Measurements from ENCODE around the gene SLC38A9.

GRCh38 chr5:55700745-55701144, 11.4 kb downstream of the SLC38A9 start:
- TF ChIP-seq CTCF (IDR thresholded peaks at IDR 0.05), result no peak
- TF ChIP-seq ZFX (IDR thresholded peaks at IDR 0.05; ENCODE audit: borderline replicate concordance), result no peak
